ENCODE results near the gene CKM.

- TF ChIP-seq CTCF (IDR thresholded peaks at IDR 0.05) (no peak), POLR2A (IDR thresholded peaks at IDR 0.05) (no peak)
These were observed 827 bp downstream of the CKM start for GRCh38 chr19:45321848-45322247.

Data from sigmoid colon (tissue), 3 donors.